Esophagus squamous epithelium (tissue), 4 donors: ENCODE results near the gene TSPAN18.

Source experiments
- POLR2A ChIP-seq, 4 donors: fragments of 450-650 bp; IDR thresholded peaks; one replicate each; pipeline ENCODE4 v1.6.1; 2017; ENCODE audit warnings: antibody characterized with exemption in 4 of 4, mild to moderate bottlenecking in 4 of 4, moderate library complexity in 3 of 4
- TF ChIP-seq, protein P1 (sequence below), 6 experiments: fragments of 450-650 bp in 4 of 6; fragments of 200-600 bp in 2 of 6; sonication (generic) in 2 of 6; IDR thresholded peaks; one replicate each; pipeline ENCODE4 v1.5.1; 2016 to 2019; ENCODE audit warnings: antibody characterized with exemption in 6 of 6, mild to moderate bottlenecking in 4 of 6, moderate library complexity in 4 of 6

- TF ChIP-seq POLR2A (IDR thresholded peaks at IDR 0.05), result no peak
- TF ChIP-seq, protein P1, sequence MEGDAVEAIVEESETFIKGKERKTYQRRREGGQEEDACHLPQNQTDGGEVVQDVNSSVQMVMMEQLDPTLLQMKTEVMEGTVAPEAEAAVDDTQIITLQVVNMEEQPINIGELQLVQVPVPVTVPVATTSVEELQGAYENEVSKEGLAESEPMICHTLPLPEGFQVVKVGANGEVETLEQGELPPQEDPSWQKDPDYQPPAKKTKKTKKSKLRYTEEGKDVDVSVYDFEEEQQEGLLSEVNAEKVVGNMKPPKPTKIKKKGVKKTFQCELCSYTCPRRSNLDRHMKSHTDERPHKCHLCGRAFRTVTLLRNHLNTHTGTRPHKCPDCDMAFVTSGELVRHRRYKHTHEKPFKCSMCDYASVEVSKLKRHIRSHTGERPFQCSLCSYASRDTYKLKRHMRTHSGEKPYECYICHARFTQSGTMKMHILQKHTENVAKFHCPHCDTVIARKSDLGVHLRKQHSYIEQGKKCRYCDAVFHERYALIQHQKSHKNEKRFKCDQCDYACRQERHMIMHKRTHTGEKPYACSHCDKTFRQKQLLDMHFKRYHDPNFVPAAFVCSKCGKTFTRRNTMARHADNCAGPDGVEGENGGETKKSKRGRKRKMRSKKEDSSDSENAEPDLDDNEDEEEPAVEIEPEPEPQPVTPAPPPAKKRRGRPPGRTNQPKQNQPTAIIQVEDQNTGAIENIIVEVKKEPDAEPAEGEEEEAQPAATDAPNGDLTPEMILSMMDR (IDR thresholded peaks at IDR 0.05), result no peak
Measured at GRCh38 chr11:44861849-44862557, 135.2 kb downstream of the TSPAN18 start.
